NCI-H774 (cell line): ENCODE data around the gene PAXIP1.

Source experiments
- DNase-seq: peaks from one replicate; lab custom pipeline; 2025; lab: John Stamatoyannopoulos, UW

The PAXIP1 gene

GRCh38 chr7:154913638-154914307 is 89.2 kb downstream of the PAXIP1 start:
- peak; percentile 67 for DNase-seq

- DNase-seq = no peak
Measured at GRCh38 chr7:154912871-154913637, 89.9 kb downstream of the PAXIP1 start.

GRCh38 chr7:154911862-154912455 is 91.0 kb downstream of the PAXIP1 start:
- no peak for DNase-seq

- DNase-seq = no peak
Measured at GRCh38 chr7:154911411-154911810, 91.5 kb downstream of the PAXIP1 start.

DNA sequence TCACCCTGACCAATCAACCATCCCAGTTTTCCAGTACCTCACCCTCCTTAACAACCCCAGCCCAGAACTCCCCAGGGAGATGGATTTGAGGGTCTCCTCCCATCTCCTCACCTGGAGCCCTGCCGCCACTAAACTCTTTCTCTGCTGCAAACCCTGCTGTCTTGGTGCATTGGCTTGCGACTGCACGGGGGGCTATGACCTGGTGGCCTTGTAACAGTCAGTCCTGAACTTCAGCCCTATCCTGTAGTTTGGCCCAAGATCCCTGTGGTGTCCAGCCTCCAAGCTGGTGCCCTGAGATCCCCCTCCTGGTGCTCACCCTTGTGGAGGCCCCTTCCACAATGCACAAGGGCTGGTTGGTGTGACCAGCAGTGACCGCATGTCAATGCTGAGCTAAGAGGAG is 91.9 kb downstream of the PAXIP1 start:
- DNase-seq = no peak

- DNase-seq = no peak
Measured at GRCh38 chr7:154910125-154910524, 92.8 kb downstream of the PAXIP1 start.

DNA sequence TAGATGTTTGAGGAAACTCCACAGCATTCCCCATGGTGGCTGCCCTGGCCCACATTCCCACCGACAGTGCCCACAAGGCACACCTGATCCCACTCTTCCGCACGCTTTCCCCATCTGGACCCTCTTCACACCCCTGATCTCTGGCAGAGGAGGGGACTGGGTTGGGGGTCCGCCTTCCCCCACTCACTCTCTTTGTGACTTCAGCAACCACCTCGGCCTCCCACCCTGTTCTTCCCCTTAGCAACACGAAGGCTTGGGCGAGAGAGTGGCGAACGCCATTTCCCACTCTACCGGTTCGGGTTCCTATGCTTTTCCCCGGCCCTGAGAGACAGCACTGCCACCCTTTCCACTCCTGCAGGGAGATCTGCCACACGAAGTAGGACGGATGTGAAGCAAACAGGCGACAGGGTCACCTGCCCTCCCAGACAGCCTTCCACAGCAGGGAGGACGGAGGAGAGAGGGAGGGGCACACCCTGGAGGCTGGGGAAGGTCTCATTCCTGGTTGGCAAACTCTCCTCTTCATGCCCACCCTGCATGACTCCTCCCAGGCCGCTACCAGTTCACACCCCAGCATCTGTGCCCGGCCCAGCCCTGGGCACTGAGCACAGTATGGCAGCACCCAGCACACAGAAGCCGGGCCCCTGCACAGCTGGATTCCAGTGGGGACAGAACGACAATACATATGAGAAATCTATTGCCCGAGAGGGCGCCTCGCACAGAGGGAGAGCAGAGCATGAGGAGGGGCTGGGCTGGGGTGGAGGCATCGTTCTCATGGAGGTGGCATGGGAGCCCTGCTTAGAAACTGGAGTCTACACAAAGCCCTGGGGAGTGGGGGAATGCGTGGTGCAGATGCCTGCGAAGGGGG is 93.5 kb downstream of the PAXIP1 start:
- DNase-seq = no peak

GRCh38 chr7:154907651-154908620 is 95.0 kb downstream of the PAXIP1 start:
- no peak for DNase-seq

GRCh38 chr7:154906736-154907355 is 96.1 kb downstream of the PAXIP1 start:
- no peak for DNase-seq

- no peak for DNase-seq
Measured at GRCh38 chr7:154906201-154906600, 96.7 kb downstream of the PAXIP1 start.

DNA sequence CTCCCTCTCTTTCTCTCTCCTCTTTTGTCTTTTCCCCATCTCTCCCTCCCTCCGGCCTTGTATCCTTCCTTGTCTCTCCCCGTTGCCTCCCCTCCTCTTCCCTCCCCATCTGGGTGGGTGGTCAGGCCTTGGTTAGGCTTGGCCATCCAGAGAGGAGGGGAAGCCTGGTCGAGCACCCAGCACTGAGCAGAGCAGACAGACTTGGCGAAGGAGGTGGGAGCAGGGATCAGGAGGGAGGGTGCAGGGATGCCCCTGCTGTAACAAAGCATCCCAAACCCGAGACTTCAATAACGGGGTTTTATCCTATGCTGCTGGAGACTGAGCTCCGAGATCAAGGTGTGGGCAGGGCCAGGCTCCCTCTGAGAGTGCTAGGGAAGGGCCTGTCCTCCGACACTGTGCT is 97.3 kb downstream of the PAXIP1 start:
- DNase-seq = no peak

DNA sequence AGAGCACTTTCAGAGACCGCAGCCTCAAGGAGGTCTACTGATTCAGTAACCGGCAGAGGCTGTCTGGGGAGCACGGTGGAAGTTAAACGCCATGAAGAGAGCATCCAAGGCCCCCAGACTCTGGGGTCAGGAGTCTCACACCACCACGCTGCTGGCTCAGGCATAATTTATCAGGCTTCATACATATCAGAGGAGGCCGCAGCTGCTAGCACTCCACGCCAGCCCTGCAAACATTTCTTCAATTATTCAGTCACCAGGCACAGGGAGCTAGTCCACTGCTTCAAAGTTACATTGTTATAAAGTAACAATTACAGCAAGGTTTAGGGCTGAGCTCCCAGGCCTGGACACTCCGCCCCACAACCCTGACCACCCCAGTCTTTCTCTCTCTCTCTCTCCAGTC is 97.8 kb downstream of the PAXIP1 start:
- no peak for DNase-seq

DNA sequence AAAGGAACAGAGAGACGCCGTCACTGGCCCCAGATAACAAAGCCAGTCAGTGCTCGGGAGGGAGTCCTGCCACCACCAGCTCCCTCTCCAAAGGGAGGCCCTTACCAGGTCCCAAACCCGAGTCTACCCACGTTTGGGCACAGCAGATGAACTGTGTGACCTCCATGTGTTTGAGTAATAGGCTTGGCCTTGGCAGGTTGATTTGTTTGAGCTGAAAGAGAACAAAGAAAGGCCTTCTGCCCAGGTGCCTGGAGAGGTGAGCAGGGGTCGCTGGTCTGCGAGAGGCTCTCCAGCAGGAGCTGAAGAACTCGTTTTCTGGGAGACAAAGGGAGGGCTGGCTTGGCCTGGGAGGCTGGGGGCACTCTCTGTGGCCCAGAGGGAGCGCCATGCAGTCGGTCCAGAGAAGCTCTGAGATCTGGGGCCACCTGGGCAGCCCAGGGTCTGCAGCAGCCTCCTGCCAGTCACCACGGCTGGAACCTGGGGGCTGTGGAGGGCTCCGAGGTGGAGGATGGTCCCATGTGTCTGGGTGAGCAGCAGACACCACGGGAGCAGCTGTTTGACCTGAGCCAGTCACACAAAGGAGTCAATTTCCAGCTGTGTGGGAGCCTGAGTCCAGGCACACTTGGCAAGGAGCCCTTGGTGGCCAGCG is 99.7 kb downstream of the PAXIP1 start:
- DNase-seq = no peak

DNA sequence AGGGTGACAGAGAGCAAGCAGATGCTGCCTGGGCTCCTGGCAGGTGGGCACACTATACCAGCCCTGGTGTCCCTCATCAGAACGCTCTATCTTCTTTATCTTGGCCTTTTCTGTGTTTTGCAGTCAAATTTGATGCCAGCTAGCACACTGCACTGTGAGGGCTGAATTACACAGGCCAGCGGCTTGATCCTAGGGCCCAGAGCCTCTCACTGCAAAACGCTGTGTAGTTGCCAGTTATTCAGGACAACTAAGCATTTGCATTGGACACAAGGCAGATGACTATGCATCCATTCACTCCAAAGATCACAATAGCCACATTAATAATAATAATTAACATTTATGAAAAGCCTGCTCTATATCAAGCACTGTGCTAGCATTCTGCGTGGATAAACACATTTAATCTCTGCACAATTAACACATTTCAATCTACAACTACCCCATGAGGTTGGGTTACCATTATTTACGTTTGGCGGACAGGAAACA is 100.3 kb downstream of the PAXIP1 start:
- no peak for DNase-seq

DNA sequence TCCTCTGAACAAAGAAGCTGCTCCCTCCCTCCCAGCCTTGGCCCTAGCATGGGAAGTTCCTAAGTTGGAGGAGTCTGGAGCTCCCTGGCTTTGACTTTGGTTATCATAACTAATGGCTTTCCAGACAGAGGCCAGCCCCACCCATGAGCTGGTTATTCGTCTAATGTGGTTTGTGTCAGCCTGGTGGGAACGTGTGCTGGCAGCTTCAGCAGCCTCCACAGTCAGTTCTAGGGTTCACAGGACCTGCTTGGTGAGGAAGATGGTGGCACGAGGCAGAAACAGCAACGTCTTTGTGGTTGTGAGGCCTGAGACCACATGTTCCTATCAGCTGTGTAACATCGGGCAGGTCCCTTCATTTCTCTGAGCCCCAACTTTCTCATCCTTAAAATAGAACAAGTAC is 103.1 kb downstream of the PAXIP1 start:
- no peak for DNase-seq

DNA sequence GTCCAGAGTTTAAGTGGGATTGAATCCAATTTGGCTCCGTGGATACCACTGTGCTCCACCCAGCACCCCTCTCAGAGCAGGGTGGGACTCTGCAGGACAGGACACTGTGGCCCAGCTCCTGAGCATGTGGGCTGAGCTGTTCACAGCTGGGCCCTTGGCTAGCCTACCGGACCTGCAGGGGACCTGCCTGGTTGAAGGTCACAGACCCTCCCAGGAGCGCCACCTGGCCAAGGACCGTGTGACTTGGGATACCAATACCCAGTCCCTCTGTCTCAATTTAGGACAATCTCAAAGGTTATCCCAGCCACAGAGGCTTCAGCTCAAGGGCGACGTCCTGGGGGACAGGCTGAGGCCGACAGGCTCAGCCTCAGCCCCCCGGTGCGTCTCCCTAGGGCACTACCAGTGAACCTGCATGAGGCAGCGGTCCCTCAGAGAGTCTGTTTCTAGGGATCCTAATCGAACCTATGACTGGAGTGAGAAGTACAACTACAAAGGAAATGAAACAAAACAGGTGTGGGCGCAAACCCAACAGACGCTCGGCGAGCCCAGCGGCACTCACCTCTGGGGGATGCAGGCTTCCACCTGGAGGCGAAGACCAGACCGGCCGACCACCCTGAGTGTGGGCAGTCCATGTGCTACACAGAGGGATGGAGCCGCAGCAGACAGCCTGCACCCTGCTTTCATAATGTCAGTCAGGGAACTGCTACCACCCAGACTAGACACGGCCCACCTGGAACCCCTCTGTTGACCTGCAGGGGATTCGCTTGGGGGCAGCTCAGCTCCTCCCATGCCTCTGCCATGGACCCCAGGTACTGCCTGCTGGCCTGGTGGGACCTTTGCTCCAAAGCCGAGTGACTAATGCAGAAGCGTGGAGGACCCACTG is 103.7 kb downstream of the PAXIP1 start:
- no peak for DNase-seq

- no peak for DNase-seq
Measured at GRCh38 chr7:154896076-154896475, 106.8 kb downstream of the PAXIP1 start.
